IgD-negative memory B cell (primary cell): ENCODE results near the gene AKT1. TPM values are rescaled to one million over a fixed set of nuclear protein-coding genes. Genes with fewer than 3 reads are reported as not detected.
A peak's percentile ranks its signal among the peaks of the same experiment; 100 is the strongest.
"Not testable (repeated sequence)": the region's sequence is repeated elsewhere in the genome, so short reads cannot be mapped to it uniquely, and the experiment has no call there.

Experiments
- H3K27ac Mint-ChIP-seq, 3 donors: one replicate each; pipeline ENCODE4 v1.8.0; 2020 to 2022; ENCODE audit warnings: mild to moderate bottlenecking in 3 of 3, mixed read lengths in 3 of 3, moderate library complexity in 1 of 3
- H3K27me3 Mint-ChIP-seq: one replicate; pipeline ENCODE4 v1.8.0; 2021; ENCODE audit warnings: mixed read lengths
- H3K36me3 Mint-ChIP-seq: one replicate; pipeline ENCODE4 v1.8.0; 2020; ENCODE audit warnings: mild to moderate bottlenecking, mixed read lengths
- H3K4me1 Mint-ChIP-seq, 3 donors: one replicate each; pipeline ENCODE4 v1.8.0; 2020 to 2022; ENCODE audit warnings: mixed read lengths in 3 of 3, mild to moderate bottlenecking in 1 of 3
- H3K4me3 Mint-ChIP-seq, 4 donors: one replicate each; pipeline ENCODE4 v1.8.0; 2020 to 2022; ENCODE audit warnings: mild to moderate bottlenecking in 4 of 4, mixed read lengths in 4 of 4, moderate library complexity in 3 of 4
- H3K9me3 Mint-ChIP-seq, 3 donors: one replicate each; pipeline ENCODE4 v1.8.0; 2020 to 2021; ENCODE audit warnings: mixed read lengths in 3 of 3, mild to moderate bottlenecking in 1 of 3
- polyA plus RNA-seq: library from polyadenylated mRNA; unstranded; fragments of 300-500 nt; fragmentation: Illumina TruSeq; gene quantifications from one replicate; pipeline ENCODE4 v1.2.3, GENCODE V29; 2021

Gene AKT1
- polyA plus RNA-seq, 1 donor from 2014 or later: 8.2 TPM

- H3K36me3 Mint-ChIP-seq: peaks cover 1% of the 10 kb centered on the region
- peaks cover 0 to 4% (median 0%) of the 10 kb centered on the region in 3 donors for H3K9me3 Mint-ChIP-seq
- no peak overlapping the region for H3K27ac Mint-ChIP-seq
- H3K27me3 Mint-ChIP-seq: peaks cover 12% of the 10 kb centered on the region
- H3K4me1 Mint-ChIP-seq: peaks cover 5 to 9% (median 8%) of the 10 kb centered on the region in 3 donors
- H3K4me3 Mint-ChIP-seq: peak overlapping the region in 1 of 4 donors; percentile 5
Observed at GRCh38 chr14:104822821-104823615, 27.5 kb upstream of the AKT1 start.

DNA sequence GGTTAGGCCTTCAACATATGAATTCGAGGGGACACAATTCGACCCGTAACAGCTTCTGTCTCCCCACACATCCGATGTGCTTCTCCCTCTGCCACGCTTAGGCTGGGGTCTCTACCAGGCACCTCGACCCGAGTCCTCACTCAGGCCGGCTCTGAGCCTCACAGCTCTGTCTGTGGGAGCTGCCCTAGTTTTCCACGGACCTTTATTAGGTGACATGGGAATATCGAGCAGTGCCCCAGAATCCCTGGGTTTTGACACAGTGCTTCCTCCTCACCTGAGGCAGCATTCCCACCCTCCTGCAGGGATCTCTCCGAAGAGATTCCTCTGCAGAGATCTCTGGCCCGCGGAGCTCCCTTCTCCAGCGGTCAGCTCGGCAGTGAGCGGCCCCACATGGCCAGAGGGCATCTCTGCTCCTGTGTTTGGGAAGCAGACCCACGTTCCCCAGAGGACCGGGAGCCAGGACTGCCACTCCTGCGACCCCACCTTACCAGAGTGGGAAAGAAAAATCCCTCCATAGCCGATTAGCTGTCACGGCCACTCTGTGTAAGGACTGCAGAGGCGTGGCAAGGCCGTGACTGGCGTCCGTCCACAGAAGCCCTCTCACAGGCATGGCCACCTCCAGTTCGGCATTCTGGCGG, 26.5 kb upstream of the AKT1 start:
- H3K4me3 Mint-ChIP-seq: peak overlapping the region in 2 of 4 donors; percentile 17 to 48
- peaks cover 0 to 4% (median 0%) of the 10 kb centered on the region in 3 donors for H3K9me3 Mint-ChIP-seq
- H3K36me3 Mint-ChIP-seq: peaks cover 3% of the 10 kb centered on the region
- peaks cover 0 to 9% (median 6%) of the 10 kb centered on the region in 3 donors for H3K4me1 Mint-ChIP-seq
- no peak overlapping the region for H3K27ac Mint-ChIP-seq
- H3K27me3 Mint-ChIP-seq: peaks cover 11% of the 10 kb centered on the region

DNA sequence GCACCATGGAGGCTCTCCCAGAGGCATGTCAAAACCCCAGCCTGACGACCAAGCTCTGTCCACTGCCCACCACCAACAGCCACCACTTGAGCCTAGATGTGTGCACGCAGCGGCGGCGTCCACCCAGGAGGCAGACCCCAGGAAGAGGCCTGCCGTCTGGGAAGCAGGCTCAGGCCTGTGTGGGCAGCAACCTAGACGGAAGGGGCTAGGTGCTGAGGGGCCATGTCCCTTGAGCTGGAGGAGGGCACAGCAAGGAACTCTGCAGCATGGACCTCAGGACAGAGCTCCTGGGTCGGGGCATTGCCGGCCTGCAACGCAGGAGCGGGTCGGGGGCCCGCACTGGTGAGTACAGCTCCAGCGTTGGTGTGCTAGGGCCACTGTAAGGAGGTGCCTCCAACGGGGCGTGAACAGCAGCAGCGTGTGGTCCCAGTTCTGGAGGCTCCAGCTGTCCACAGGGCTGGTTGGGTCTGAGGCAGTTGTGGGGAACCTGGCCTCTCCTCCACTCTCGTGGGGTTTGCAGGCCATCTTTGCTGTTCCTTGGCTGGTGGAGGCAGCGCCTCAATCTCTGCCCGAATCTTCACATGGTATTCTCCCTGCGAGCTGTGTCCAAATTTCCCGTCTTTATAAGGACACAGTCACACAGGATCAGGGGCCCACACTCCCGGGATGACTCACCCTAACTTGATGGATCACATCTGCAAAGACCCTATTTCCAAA, 25.8 kb upstream of the AKT1 start:
- Mint-ChIP-seq H3K4me3 (peak overlapping the region in 1 of 4 donors; percentile 48), H3K27ac (no peak overlapping the region), H3K9me3 (peaks cover 0 to 4% (median 0%) of the 10 kb centered on the region in 3 donors), H3K27me3 (peaks cover 11% of the 10 kb centered on the region), H3K4me1 (peaks cover 0 to 12% (median 7%) of the 10 kb centered on the region in 3 donors), H3K36me3 (peaks cover 3% of the 10 kb centered on the region)

- peaks cover 9% of the 10 kb centered on the region for H3K27me3 Mint-ChIP-seq
- H3K9me3 Mint-ChIP-seq: peaks cover 0 to 4% (median 0%) of the 10 kb centered on the region in 3 donors
- H3K4me1 Mint-ChIP-seq: peaks cover 0 to 11% (median 7%) of the 10 kb centered on the region in 3 donors
- H3K36me3 Mint-ChIP-seq: peaks cover 3% of the 10 kb centered on the region
- no peak overlapping the region for H3K4me3 Mint-ChIP-seq
- peak overlapping the region in 1 of 3 donors; percentile 82 for H3K27ac Mint-ChIP-seq
Observed at GRCh38 chr14:104820669-104821228, 25.2 kb upstream of the AKT1 start.

GRCh38 chr14:104819361-104819781, 23.8 kb upstream of the AKT1 start:
- Mint-ChIP-seq H3K36me3 (peaks cover 3% of the 10 kb centered on the region), H3K9me3 (no peaks in the 10 kb centered on the region), H3K4me3 (peak overlapping the region in 1 of 4 donors; percentile 40), H3K27ac (no peak overlapping the region), H3K4me1 (peaks cover 2 to 8% (median 5%) of the 10 kb centered on the region in 3 donors), H3K27me3 (no peaks in the 10 kb centered on the region)

GRCh38 chr14:104818714-104819161, 23.2 kb upstream of the AKT1 start:
- peaks cover 8 to 13% (median 8%) of the 10 kb centered on the region in 3 donors for H3K4me1 Mint-ChIP-seq
- no peaks in the 10 kb centered on the region for H3K27me3 Mint-ChIP-seq
- H3K36me3 Mint-ChIP-seq: peaks cover 3% of the 10 kb centered on the region
- H3K4me3 Mint-ChIP-seq: peak overlapping the region in 1 of 4 donors; percentile 48
- peak overlapping the region in 1 of 3 donors; percentile 32 for H3K27ac Mint-ChIP-seq
- no peaks in the 10 kb centered on the region for H3K9me3 Mint-ChIP-seq

DNA sequence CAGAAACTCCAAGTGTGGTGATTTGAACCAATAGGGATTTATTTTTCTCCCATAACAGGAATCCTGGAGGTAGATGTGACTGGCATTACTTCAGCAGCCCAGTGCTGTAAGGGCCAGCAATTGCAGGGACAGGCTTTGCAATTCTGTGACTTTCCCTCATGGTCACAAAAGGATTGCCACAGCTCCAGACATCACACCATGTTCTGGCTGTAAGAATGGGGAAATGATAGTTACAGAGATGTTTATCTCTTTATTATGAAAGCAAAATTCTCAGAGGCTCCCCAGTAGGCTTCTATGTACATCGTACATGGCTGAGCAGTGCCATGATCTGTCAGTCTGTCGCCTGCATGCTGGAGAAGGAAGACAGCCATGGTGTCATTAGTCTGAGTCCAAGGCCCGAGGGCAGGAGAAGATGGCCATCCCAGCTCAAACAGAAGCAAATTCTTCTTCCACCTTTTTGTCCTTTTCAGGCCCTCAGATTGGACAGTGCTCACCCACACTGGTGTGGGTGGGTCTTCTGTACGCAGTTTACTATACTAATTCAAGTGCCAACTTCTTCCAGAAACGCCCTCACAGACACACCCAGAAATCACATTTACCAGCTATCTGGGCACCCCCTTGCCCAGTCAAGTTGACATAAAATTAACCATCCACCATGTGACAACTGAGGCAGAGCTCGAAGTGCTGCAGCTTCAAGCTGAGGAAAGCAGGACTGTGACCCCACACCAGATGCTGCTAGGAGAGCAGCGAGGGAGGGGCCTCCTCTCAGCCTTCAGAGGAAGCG, 22.6 kb upstream of the AKT1 start:
- Mint-ChIP-seq H3K4me3 (peak overlapping the region in 3 of 4 donors; percentile 12 to 48 (median 33)), H3K27me3 (no peaks in the 10 kb centered on the region), H3K4me1 (peaks cover 7 to 17% (median 14%) of the 10 kb centered on the region in 3 donors), H3K9me3 (no peaks in the 10 kb centered on the region), H3K27ac (peak overlapping the region in 2 of 3 donors; percentile 32 to 39), H3K36me3 (peaks cover 3% of the 10 kb centered on the region)

GRCh38 chr14:104816616-104816884, 21.0 kb upstream of the AKT1 start:
- H3K4me3 Mint-ChIP-seq: peak overlapping the region; percentile 92 to 97 (median 94)

DNA sequence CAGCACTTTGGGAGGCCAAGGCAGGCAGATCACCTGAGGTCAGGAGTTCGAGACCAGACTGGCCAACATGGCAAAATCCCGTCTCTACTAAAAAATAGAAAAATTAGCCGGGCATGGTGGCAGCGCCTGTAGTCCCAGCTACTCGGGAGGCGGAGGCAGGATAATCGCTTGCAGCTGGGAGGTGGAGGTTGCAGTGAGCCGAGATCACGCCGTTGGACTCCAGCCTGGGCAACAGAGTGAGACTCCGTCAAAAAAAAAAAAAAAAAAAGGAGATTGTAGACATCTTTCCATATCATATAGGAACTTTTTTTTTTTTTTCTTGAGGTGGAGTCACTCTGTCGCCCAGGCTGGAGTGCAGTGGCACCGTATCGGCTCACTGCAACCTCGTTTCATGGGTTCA, 19.2 kb upstream of the AKT1 start:
- H3K27me3 Mint-ChIP-seq, H3K36me3 Mint-ChIP-seq, H3K9me3 Mint-ChIP-seq: not testable (repeated sequence)
- Mint-ChIP-seq H3K4me1 (peaks cover 7 to 17% (median 14%) of the 10 kb centered on the region in 3 donors), H3K4me3 (peak overlapping the region; percentile 92 to 97 (median 94)), H3K27ac (peak overlapping the region; percentile 94 to 95 (median 94))

More at GRCh38 chr14:104816616-104816884, 21.0 kb upstream of the AKT1 start:
- peaks cover 2% of the 10 kb centered on the region for H3K36me3 Mint-ChIP-seq
- peaks cover 7 to 17% (median 14%) of the 10 kb centered on the region in 3 donors for H3K4me1 Mint-ChIP-seq
- peak overlapping the region; percentile 94 to 95 (median 94) for H3K27ac Mint-ChIP-seq
- H3K9me3 Mint-ChIP-seq: no peaks in the 10 kb centered on the region
- no peaks in the 10 kb centered on the region for H3K27me3 Mint-ChIP-seq

DNA sequence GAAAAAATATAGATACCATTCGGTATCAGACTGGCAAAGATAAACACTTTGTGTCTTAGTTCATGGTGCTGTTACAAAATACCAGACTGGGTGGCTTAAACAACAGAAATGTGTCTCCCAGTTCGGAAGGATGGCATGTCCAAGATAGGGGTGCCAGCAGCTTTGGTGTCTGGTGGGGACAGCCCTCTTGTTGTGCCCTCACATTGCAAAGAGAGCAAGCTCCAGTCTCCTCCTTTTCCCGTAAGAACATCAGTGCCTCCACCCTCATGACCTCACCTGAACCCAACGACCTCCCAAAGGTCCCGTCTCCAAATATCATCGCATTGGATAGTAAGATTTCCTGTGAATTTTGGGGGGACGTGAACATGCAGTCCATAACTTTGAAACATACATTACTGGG, 17.7 kb upstream of the AKT1 start:
- Mint-ChIP-seq H3K4me1 (peaks cover 7 to 17% (median 14%) of the 10 kb centered on the region in 3 donors), H3K27ac (peak overlapping the region in 1 of 3 donors; percentile 94), H3K27me3 (no peaks in the 10 kb centered on the region), H3K36me3 (peaks cover 2% of the 10 kb centered on the region), H3K4me3 (peak overlapping the region in 1 of 4 donors; percentile 92), H3K9me3 (no peaks in the 10 kb centered on the region)

GRCh38 chr14:104810316-104810715, 14.8 kb upstream of the AKT1 start:
- no peaks in the 10 kb centered on the region for H3K27me3 Mint-ChIP-seq
- H3K27ac Mint-ChIP-seq: no peak overlapping the region
- H3K36me3 Mint-ChIP-seq: no peaks in the 10 kb centered on the region
- H3K9me3 Mint-ChIP-seq: no peaks in the 10 kb centered on the region
- no peak overlapping the region for H3K4me3 Mint-ChIP-seq
- H3K4me1 Mint-ChIP-seq: peaks cover 4 to 14% (median 11%) of the 10 kb centered on the region in 3 donors

- Mint-ChIP-seq H3K4me3 (no peak overlapping the region), H3K9me3 (no peaks in the 10 kb centered on the region), H3K27me3 (no peaks in the 10 kb centered on the region), H3K27ac (no peak overlapping the region), H3K4me1 (peaks cover 0 to 8% (median 5%) of the 10 kb centered on the region in 3 donors), H3K36me3 (no peaks in the 10 kb centered on the region)
Observed at GRCh38 chr14:104808456-104808855, 12.9 kb upstream of the AKT1 start.

DNA sequence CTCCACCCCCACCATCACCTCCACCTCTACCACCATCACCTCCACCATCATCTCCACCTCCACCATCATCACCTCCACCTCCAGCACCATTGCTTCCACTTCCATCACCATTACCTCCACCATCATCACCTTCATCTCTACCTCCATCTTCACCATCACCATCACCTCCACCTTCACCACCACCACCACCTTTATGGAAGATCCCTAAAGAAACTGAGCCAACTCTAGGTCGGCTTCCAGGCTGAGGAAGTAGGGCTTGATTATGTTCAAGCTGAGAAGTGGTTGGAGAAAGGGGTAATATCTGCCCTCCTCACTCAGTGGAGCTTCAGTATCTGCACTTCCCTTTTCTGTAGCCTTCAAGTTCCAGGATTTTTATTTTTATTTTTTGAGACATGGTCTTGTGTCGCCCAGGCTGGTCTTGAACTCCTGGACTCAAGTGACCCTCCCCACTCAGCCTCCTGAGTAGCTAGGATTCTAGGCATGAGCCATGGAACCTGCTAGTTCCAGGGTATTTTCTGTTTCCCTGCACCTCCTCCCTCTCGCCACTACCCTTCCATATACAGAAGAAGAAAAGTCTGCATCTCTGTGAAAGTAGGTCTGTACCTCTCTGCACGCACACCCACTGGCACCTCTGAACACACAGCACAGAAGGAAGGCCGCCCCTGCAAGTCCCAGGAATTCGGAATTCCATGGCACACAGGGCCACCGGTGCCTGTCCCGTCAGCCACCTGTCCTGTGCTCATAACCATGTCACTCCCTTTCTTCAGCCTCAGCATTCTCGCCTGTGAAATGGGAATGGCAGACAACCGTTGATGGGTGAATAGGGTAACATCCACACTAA, 11.3 kb upstream of the AKT1 start:
- Mint-ChIP-seq H3K9me3 (no peaks in the 10 kb centered on the region), H3K4me3 (no peak overlapping the region), H3K27ac (peak overlapping the region in 1 of 3 donors; percentile 27), H3K4me1 (peaks cover 3 to 6% (median 3%) of the 10 kb centered on the region in 3 donors), H3K27me3 (no peaks in the 10 kb centered on the region), H3K36me3 (no peaks in the 10 kb centered on the region)
